Right atrium auricular region (tissue), 2 donors: Measurements from ENCODE around the gene OSM. TPM values are rescaled to one million over a fixed set of nuclear protein-coding genes. Genes with fewer than 3 reads are reported as not detected.

Experiments used
- DNase-seq: peaks from one replicate; pipeline ENCODE4 v3.0.0-alpha.2; 2019; ENCODE audit warnings: low spot score
- H3K27ac ChIP-seq, 2 donors: fragments of 200-600 bp; sonication (generic); 1 replicate in 1 of 2; 2 replicates in 1 of 2; pipeline ENCODE4 v1.5.1; 2016 to 2019
- H3K27me3 ChIP-seq, 2 donors: fragments of 200-600 bp; sonication (generic); one replicate each; pipeline versions ENCODE4 v1.5.1 to v1.6.0; 2017 to 2019
- H3K36me3 ChIP-seq: fragments of 200-600 bp; sonication (generic); one replicate; pipeline ENCODE4 v1.5.1; 2016
- H3K4me1 ChIP-seq, 2 donors: fragments of 200-600 bp; sonication (generic); one replicate each; pipeline versions ENCODE4 v1.5.1 to v1.6.0; 2017 to 2019
- H3K4me3 ChIP-seq, 2 donors: fragments of 200-600 bp; sonication (generic); 1 replicate in 1 of 2; 2 replicates in 1 of 2; pipeline ENCODE4 v1.5.1; 2017 to 2019; ENCODE audit warnings: mild to moderate bottlenecking in 1 of 2, moderate library complexity in 1 of 2
- H3K9me3 ChIP-seq, 2 donors: fragments of 200-600 bp; sonication (generic); one replicate each; pipeline ENCODE4 v1.5.1; 2019
- total RNA-seq, 2 donors: library from RNA; depleted of rRNA; stranded (reverse); fragments of >200 nt; gene quantifications; one replicate each; pipeline ENCODE4 v1.1.0, GENCODE V29; 2016
- TF ChIP-seq, protein P1 (sequence below), 2 donors: fragments of 200-600 bp; sonication (generic); IDR thresholded peaks; one replicate each; pipeline ENCODE4 v1.5.1; 2019; ENCODE audit warnings: antibody characterized with exemption in 2 of 2

OSM gene
- total RNA-seq, 2 donors from 2014 or later = 0.63 to 1.6 TPM

DNA sequence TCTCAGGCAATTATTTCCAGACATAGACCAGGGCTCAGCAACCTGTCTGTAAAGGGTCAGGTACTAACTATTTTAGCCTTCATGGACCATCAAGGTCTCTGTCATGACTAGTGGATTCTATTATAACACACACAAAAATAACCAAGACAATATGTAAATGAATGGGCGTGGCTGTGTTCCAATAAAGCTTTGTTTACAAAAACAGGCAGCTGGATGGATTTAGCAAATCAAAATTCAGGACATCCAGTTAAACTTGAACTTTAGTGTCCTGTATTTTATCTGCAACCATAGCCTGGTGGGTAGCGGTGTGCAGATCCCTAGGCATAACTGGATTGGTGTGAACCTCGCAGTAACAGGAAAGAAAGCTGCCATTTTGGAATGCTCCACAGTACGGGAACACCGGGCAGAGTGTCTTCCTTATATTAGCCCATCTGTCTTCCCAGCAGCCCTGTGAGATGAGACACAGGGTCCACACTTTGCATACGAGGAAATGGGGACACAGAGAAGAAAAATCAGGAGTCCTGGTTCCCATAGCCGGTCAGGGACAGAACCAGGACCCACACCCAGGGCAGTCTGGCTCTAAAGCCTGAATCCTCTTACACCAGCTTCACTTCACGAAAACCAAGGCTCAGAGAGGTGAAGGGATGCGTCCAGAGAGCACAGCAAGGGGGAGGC is 35.7 kb downstream of the OSM start:
- TF ChIP-seq, protein P1, sequence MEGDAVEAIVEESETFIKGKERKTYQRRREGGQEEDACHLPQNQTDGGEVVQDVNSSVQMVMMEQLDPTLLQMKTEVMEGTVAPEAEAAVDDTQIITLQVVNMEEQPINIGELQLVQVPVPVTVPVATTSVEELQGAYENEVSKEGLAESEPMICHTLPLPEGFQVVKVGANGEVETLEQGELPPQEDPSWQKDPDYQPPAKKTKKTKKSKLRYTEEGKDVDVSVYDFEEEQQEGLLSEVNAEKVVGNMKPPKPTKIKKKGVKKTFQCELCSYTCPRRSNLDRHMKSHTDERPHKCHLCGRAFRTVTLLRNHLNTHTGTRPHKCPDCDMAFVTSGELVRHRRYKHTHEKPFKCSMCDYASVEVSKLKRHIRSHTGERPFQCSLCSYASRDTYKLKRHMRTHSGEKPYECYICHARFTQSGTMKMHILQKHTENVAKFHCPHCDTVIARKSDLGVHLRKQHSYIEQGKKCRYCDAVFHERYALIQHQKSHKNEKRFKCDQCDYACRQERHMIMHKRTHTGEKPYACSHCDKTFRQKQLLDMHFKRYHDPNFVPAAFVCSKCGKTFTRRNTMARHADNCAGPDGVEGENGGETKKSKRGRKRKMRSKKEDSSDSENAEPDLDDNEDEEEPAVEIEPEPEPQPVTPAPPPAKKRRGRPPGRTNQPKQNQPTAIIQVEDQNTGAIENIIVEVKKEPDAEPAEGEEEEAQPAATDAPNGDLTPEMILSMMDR (IDR thresholded peaks at IDR 0.05) = no peak
- H3K4me3 ChIP-seq = no peak overlapping the region
- H3K4me1 ChIP-seq = no peaks in the 10 kb centered on the region
- no peaks in the 10 kb centered on the region for H3K27me3 ChIP-seq
- H3K27ac ChIP-seq = no peak overlapping the region
- no peak for DNase-seq
- H3K36me3 ChIP-seq = no peaks in the 10 kb centered on the region
- H3K9me3 ChIP-seq = no peaks in the 10 kb centered on the region

- no peak for DNase-seq
- Histone ChIP-seq H3K27me3 (no peaks in the 10 kb centered on the region), H3K4me1 (no peaks in the 10 kb centered on the region), H3K27ac (no peak overlapping the region), H3K4me3 (no peak overlapping the region), H3K9me3 (no peaks in the 10 kb centered on the region), H3K36me3 (no peaks in the 10 kb centered on the region)
- TF ChIP-seq, protein P1 (IDR thresholded peaks at IDR 0.05) = no peak
Observed at GRCh38 chr22:30230330-30230729, 36.3 kb downstream of the OSM start.

DNA sequence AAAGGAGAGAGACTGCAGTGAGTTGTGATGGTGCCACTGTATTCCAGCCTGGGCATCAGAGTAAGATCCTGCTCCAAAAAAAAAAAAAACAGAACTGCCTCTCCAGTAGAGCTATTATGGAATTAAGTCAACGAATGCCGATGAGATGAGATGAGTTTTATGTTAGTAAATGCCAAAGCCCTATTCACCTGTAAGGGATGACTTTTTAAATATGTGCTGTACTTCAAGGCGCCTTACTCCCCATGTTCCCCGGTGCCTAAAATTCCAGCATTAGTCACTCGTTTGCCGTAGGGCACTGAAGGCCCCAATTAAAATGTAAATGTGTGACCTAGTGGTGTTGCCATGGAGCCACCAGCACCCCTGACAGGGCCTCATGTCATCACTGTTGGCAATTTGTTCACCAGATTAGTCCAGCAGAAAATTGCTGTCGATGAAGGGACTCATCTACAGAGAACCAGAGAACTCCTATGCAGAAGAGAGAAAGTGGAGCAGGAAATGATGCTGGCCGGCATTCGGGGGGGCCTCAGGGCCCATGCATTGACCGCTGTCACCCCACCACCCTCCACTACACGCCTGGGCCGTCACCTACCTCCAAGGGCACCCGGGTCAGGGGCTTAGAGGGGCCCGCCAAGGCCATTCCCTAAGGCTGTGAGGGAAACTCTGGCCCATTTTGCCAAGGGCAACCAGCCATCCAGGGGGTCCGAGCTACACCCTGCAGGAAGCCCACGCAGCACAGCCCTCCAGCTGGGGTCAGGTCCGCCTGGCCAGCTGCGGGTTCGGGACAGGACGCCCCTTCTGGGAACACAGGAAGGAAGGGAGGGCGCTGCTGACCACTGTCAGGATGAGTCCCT is 37.9 kb downstream of the OSM start:
- H3K27ac ChIP-seq = no peak overlapping the region
- no peaks in the 10 kb centered on the region for H3K4me1 ChIP-seq
- no peaks in the 10 kb centered on the region for H3K9me3 ChIP-seq
- no peak overlapping the region for H3K4me3 ChIP-seq
- no peaks in the 10 kb centered on the region for H3K36me3 ChIP-seq
- no peak for DNase-seq
- TF ChIP-seq, protein P1 (IDR thresholded peaks at IDR 0.05) = no peak
- H3K27me3 ChIP-seq = no peaks in the 10 kb centered on the region

DNA sequence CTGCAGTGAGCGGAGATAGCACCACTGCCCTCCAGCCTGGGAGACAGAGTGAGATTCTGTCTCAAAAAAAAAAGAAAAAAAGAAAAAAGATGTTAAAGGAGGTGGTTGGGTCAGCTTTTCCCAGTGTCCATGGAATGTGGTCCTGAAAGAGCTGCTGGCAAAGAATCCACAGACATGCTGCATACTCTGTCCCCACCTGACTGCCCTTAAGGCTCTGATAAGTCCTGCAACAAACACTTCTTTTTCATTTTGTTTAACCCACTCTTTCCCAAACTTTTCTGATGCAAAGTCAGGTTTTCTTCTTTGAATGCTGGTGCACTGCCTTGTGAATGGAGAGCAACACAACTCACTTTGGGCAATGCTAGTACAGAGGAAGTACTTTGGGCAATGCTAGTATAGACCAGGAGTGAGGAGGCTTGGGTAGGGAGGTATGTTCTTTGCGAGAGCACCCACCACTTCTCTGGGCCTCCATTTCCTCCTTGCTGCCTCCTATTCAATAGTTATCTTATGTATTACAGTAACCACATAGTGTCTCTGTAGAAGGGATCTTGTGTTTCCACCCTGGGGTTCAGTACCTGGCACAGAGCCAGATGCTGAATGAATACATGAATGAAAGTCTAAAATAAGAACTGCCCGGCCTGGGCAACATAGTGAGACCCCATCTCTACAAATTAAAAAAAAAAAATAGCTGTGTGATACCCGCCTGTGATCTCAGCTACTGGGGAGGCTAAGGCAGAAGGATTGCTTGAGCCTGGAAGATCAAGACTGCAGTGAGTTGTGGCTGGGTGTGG is 39.0 kb downstream of the OSM start:
- H3K27me3 ChIP-seq = no peaks in the 10 kb centered on the region

GRCh38 chr22:30226192-30226832 is 40.3 kb downstream of the OSM start:
- DNase-seq = no peak
- Histone ChIP-seq H3K36me3 (no peaks in the 10 kb centered on the region), H3K9me3 (no peaks in the 10 kb centered on the region), H3K27me3 (no peaks in the 10 kb centered on the region), H3K4me3 (no peak overlapping the region), H3K27ac (no peak overlapping the region), H3K4me1 (no peaks in the 10 kb centered on the region)
- TF ChIP-seq, protein P1 (IDR thresholded peaks at IDR 0.05) = no peak

More for the DNA sequence above, 39.0 kb downstream of the OSM start:
- H3K4me1 ChIP-seq = no peaks in the 10 kb centered on the region
- no peak overlapping the region for H3K4me3 ChIP-seq
- no peak for DNase-seq
- TF ChIP-seq, protein P1 (IDR thresholded peaks at IDR 0.05) = no peak
- H3K36me3 ChIP-seq = no peaks in the 10 kb centered on the region
- no peak overlapping the region for H3K27ac ChIP-seq
- H3K9me3 ChIP-seq = no peaks in the 10 kb centered on the region
